ENCODE data around the gene VPS13C. TPM values are rescaled to one million over a fixed set of nuclear protein-coding genes. Genes with fewer than 3 reads are reported as not detected.

VPS13C gene
- total RNA-seq, 1 experiment from 2014 or later: 20.9 TPM

DNA sequence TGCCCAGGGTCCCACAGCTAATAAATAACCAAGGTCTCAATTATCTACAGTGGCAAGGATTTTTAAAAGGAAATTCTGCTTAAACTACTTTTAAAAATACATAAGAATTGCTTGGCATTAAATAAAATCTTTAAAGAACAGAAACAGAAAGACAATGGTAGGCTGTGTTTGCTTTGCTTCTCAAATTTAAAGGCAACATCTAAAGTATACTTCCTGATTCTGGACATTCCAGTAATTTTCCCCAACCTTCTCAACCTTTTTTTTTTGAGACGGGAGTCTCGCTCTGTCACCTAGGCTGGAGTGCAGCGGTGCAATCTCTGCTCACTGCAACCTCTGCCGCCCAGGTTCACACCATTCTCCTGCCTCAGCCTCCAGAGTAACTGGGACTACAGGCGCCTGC lies 5.3 kb downstream of the VPS13C start (continued):
- TF ChIP-seq, protein P1, sequence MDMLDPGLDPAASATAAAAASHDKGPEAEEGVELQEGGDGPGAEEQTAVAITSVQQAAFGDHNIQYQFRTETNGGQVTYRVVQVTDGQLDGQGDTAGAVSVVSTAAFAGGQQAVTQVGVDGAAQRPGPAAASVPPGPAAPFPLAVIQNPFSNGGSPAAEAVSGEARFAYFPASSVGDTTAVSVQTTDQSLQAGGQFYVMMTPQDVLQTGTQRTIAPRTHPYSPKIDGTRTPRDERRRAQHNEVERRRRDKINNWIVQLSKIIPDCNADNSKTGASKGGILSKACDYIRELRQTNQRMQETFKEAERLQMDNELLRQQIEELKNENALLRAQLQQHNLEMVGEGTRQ (CRISPR knock-in tag; IDR thresholded peaks at IDR 0.05): no peak
- TF ChIP-seq, protein P2, sequence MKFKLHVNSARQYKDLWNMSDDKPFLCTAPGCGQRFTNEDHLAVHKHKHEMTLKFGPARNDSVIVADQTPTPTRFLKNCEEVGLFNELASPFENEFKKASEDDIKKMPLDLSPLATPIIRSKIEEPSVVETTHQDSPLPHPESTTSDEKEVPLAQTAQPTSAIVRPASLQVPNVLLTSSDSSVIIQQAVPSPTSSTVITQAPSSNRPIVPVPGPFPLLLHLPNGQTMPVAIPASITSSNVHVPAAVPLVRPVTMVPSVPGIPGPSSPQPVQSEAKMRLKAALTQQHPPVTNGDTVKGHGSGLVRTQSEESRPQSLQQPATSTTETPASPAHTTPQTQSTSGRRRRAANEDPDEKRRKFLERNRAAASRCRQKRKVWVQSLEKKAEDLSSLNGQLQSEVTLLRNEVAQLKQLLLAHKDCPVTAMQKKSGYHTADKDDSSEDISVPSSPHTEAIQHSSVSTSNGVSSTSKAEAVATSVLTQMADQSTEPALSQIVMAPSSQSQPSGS (CRISPR knock-in tag; IDR thresholded peaks at IDR 0.05; ENCODE audit: borderline replicate concordance, low read depth): no peak
- no peak for TF ChIP-seq NR1H2 (CRISPR knock-in tag; IDR thresholded peaks at IDR 0.05)
- TF ChIP-seq TCF7 (CRISPR knock-in tag; IDR thresholded peaks at IDR 0.05; ENCODE audit: low read depth): no peak
- TF ChIP-seq ELF4 (CRISPR knock-in tag; IDR thresholded peaks at IDR 0.05; ENCODE audit: low read depth): no peak
- TF ChIP-seq E2F1 (CRISPR knock-in tag; IDR thresholded peaks at IDR 0.05): no peak
- TF ChIP-seq, protein P3, sequence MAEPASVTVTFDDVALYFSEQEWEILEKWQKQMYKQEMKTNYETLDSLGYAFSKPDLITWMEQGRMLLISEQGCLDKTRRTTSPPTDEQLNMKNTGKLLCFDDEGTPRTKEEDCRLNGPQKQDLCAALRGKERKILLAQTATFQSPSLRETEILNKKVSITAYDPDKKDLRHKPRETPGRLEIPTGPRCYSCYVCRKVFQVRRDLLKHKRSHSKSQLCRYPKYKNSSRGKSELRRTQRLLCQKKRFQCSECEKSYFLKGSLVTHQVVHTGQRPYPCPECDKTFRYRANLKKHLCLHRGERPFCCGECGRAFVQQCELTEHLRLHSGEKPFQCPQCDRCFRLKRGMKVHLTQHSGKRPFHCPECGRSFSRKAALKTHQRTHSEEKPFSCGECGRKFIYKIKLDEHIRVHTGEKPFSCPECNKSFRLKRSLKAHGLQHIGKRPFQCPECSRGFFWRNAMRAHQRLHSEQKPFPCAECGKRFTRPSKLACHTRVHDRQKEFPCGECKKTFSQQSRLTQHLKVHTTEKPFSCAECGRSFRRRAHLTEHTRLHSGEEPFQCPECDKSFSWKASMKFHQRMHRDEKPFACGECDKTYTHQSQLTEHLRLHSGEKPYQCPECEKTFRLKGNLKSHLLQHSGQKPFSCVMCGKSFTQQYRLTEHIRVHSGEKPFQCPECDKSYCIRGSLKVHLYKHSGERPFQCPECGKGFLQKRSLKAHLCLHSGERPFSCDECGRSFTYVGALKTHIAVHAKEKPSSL (CRISPR knock-in tag; conservative IDR thresholded peaks at IDR 0.05): no peak
- no peak for TF ChIP-seq ZNF423 (CRISPR knock-in tag; IDR thresholded peaks at IDR 0.05)
- no peak for TF ChIP-seq TEAD4 (CRISPR knock-in tag; IDR thresholded peaks at IDR 0.05)
- TF ChIP-seq, protein P4, sequence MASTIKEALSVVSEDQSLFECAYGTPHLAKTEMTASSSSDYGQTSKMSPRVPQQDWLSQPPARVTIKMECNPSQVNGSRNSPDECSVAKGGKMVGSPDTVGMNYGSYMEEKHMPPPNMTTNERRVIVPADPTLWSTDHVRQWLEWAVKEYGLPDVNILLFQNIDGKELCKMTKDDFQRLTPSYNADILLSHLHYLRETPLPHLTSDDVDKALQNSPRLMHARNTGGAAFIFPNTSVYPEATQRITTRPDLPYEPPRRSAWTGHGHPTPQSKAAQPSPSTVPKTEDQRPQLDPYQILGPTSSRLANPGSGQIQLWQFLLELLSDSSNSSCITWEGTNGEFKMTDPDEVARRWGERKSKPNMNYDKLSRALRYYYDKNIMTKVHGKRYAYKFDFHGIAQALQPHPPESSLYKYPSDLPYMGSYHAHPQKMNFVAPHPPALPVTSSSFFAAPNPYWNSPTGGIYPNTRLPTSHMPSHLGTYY (CRISPR knock-in tag; IDR thresholded peaks at IDR 0.05): no peak
- no peak for TF ChIP-seq OVOL2 (CRISPR knock-in tag; IDR thresholded peaks at IDR 0.05; ENCODE audit: borderline replicate concordance)
- no peak for TF ChIP-seq RELA (CRISPR knock-in tag; IDR thresholded peaks at IDR 0.05; ENCODE audit: borderline replicate concordance)
- no peak for TF ChIP-seq ETV6 (CRISPR knock-in tag; IDR thresholded peaks at IDR 0.05)

GRCh38 chr15:62053439-62054085 lies 6.7 kb downstream of the VPS13C start:
- POLR2A ChIA-PET: no interaction called here
- 0 out of 2 replicates have a peak, but pooled peaks cover 6% of the 10 kb centered on the region for H3K9me3 Mint-ChIP-seq
- CTCF ChIA-PET: no interaction called here
- no peak for TF ChIP-seq HMGA2 (CRISPR knock-in tag; IDR thresholded peaks at IDR 0.05)
- no peak for TF ChIP-seq ETV6 (CRISPR knock-in tag; IDR thresholded peaks at IDR 0.05)
- TF ChIP-seq SMAD4 (CRISPR knock-in tag; IDR thresholded peaks at IDR 0.05): no peak
- TF ChIP-seq TCF7 (CRISPR knock-in tag; IDR thresholded peaks at IDR 0.05; ENCODE audit: low read depth): no peak
- TF ChIP-seq NR2C2 (CRISPR knock-in tag; IDR thresholded peaks at IDR 0.05): no peak
- no peak for TF ChIP-seq ZNF532 (CRISPR knock-in tag; IDR thresholded peaks at IDR 0.05; ENCODE audit: borderline replicate concordance)
- TF ChIP-seq SP1 (CRISPR knock-in tag; conservative IDR thresholded peaks at IDR 0.05): no peak
- TF ChIP-seq ZNF671 (CRISPR knock-in tag; IDR thresholded peaks at IDR 0.05): no peak
- TF ChIP-seq MXD4 (CRISPR knock-in tag; IDR thresholded peaks at IDR 0.05; ENCODE audit: borderline replicate concordance): no peak
- no peak for TF ChIP-seq FOXP4 (CRISPR knock-in tag; IDR thresholded peaks at IDR 0.05)
- TF ChIP-seq OVOL2 (CRISPR knock-in tag; IDR thresholded peaks at IDR 0.05; ENCODE audit: borderline replicate concordance): no peak

More at GRCh38 chr15:62053439-62054085, 6.7 kb downstream of the VPS13C start:
- Mint-ChIP-seq H3K4me3 (no peak overlapping the region), H3K4me1 (peaks cover 8% of the 10 kb centered on the region; the same call in 1 of the 2 replicates), H3K27ac (no peak overlapping the region), H3K36me3 (peaks cover 3% of the 10 kb centered on the region), H3K27me3 (ENCODE audit: low read depth) (no peaks in the 10 kb centered on the region)
- no peak for ATAC-seq
- DNase-seq (ENCODE audit: low spot score): no peak

Measured in WTC11 (cell line).